T-cell (primary cell): ENCODE data around the gene VASP. TPM values are rescaled to one million over a fixed set of nuclear protein-coding genes. Genes with fewer than 3 reads are reported as not detected.

ENCODE experiments used
- ATAC-seq, 4 experiments: fragments of 200-7000 bp in 3 of 4; fragments of 150-1000 bp in 1 of 4; cut with Tn5 transposase; replicated peaks in 1 of 4; 1 replicate in 3 of 4; 2 replicates in 1 of 4; pipeline ENCODE4 v1.10.0; 2021; ENCODE audit warnings: moderate library complexity in 3 of 4, mild to moderate bottlenecking in 2 of 4, moderate number of reproducible peaks in 1 of 4
- CTCF ChIA-PET, 2 donors: fragments of 300-600 bp; sonication (Branson Sonifier 250); formaldehyde crosslinking; loops; one replicate each; lab custom pipeline; 2022; ENCODE audit warnings: antibody characterized with exemption in 2 of 2; lab: Charles Lee
- POLR2A ChIA-PET, 2 donors: fragments of 300-600 bp; sonication (Branson Sonifier 250); formaldehyde crosslinking; loops; one replicate each; lab custom pipeline; 2022; ENCODE audit warnings: antibody characterized with exemption in 2 of 2; lab: Charles Lee
- DNase-seq, 35 experiments: peaks; one replicate each; pipeline versions ENCODE4 v3.0.0 to v3.0.0-alpha.2; 2013 to 2023
- H3K27ac ChIP-seq: one replicate; pipeline ENCODE4 v1.5.1; 2013; ENCODE audit warnings: low read length
- H3K27me3 ChIP-seq, 2 experiments: replicated peaks in 1 of 2; 1 replicate in 1 of 2; 2 replicates in 1 of 2; pipeline versions ENCODE4 v1.6.1 to v1.7.0; 2013; ENCODE audit warnings: low read length in 1 of 2, mixed read lengths in 1 of 2; ENCODE audit not compliant: control insufficient read depth in 2 of 2, insufficient read depth in 2 of 2; ENCODE audit errors: extremely low read depth in 1 of 2
- H3K36me3 ChIP-seq, 2 donors: 1 replicate in 1 of 2; 2 replicates in 1 of 2; pipeline versions ENCODE4 v1.6.1 to v1.7.0; 2013; ENCODE audit warnings: low read length in 1 of 2; ENCODE audit not compliant: control insufficient read depth in 2 of 2, insufficient read depth in 1 of 2; ENCODE audit errors: extremely low read depth in 1 of 2
- H3K4me1 ChIP-seq, 2 experiments: 1 replicate in 1 of 2; 2 replicates in 1 of 2; pipeline versions ENCODE4 v1.6.1 to v1.7.0; 2013; ENCODE audit warnings: low read length in 2 of 2, mixed read lengths in 1 of 2; ENCODE audit not compliant: insufficient read depth in 2 of 2, control insufficient read depth in 1 of 2; ENCODE audit errors: extremely low read depth in 1 of 2
- H3K4me3 ChIP-seq, 2 donors: 1 replicate in 1 of 2; 2 replicates in 1 of 2; pipeline versions ENCODE4 v1.5.1 to v1.7.0; 2013; ENCODE audit warnings: mild to moderate bottlenecking in 2 of 2, low read length in 1 of 2, moderate library complexity in 1 of 2; ENCODE audit not compliant: control insufficient read depth in 1 of 2; ENCODE audit errors: extremely low read depth in 1 of 2
- H3K9me3 ChIP-seq: 2 replicates; pipeline ENCODE4 v1.7.0; 2013
- H3K27ac Mint-ChIP-seq, 2 donors: one replicate each; pipeline ENCODE4 v1.8.0; 2020 to 2021; ENCODE audit warnings: mild to moderate bottlenecking in 2 of 2, mixed read lengths in 2 of 2
- H3K27me3 Mint-ChIP-seq, 2 donors: one replicate each; pipeline ENCODE4 v1.8.0; 2021 to 2022; ENCODE audit warnings: mixed read lengths in 2 of 2
- H3K36me3 Mint-ChIP-seq: one replicate; pipeline ENCODE4 v1.8.0; 2021; ENCODE audit warnings: mixed read lengths
- H3K4me1 Mint-ChIP-seq, 3 donors: one replicate each; pipeline ENCODE4 v1.8.0; 2020 to 2022; ENCODE audit warnings: mixed read lengths in 3 of 3, mild to moderate bottlenecking in 1 of 3
- H3K4me3 Mint-ChIP-seq, 3 donors: one replicate each; pipeline ENCODE4 v1.8.0; 2020 to 2022; ENCODE audit warnings: mild to moderate bottlenecking in 3 of 3, mixed read lengths in 3 of 3, moderate library complexity in 3 of 3
- H3K9me3 Mint-ChIP-seq, 3 donors: one replicate each; pipeline ENCODE4 v1.8.0; 2020 to 2022; ENCODE audit warnings: mixed read lengths in 3 of 3
- WGBS: methylation state at CpG from one replicate; pipeline ENCODE4 v1.1.5; 2013; ENCODE audit warnings: missing lambda C conversion rate; ENCODE audit not compliant: insufficient coverage; 5-methylcytosine and 5-hydroxymethylcytosine counted together
- total RNA-seq, 35 experiments: library from RNA in 6 of 35; stranded (reverse) in 6 of 35; fragments of 120-200 nt in 1 of 35; gene quantifications; one replicate each; pipeline versions ENCODE4 v1.2.1 to v1.2.4 and lab custom pipeline; 2013 to 2026

The VASP gene
- total RNA-seq, 5 donors from 2014 or later (not counting 1 experiment from before 2014, with no cell fraction given): 77.4 to 113 (median 101) TPM

GRCh38 chr19:45542234-45542668 is 35.0 kb downstream of the VASP start:
- Histone ChIP-seq H3K4me3 (no peak overlapping the region), H3K36me3 (no peaks in the 10 kb centered on the region), H3K27ac (no peak overlapping the region), H3K27me3 (no peaks in the 10 kb centered on the region), H3K9me3 (no peaks in the 10 kb centered on the region), H3K4me1 (no peaks in the 10 kb centered on the region)
- 75% methylated on average over 2 of the region's 7 CpGs for WGBS
- no peak for DNase-seq
- ChIA-PET CTCF (no interaction called here), POLR2A (no interaction called here)
- no peaks in the 10 kb centered on the region for H3K27me3 Mint-ChIP-seq
- peaks cover 0 to 2% (median 0%) of the 10 kb centered on the region in 3 donors for H3K4me1 Mint-ChIP-seq
- ATAC-seq: no peak
- H3K9me3 Mint-ChIP-seq: peaks cover 0 to 2% (median 0%) of the 10 kb centered on the region in 3 donors
- H3K27ac Mint-ChIP-seq: no peak overlapping the region
- no peaks in the 10 kb centered on the region for H3K36me3 Mint-ChIP-seq
- H3K4me3 Mint-ChIP-seq: no peak overlapping the region

DNA sequence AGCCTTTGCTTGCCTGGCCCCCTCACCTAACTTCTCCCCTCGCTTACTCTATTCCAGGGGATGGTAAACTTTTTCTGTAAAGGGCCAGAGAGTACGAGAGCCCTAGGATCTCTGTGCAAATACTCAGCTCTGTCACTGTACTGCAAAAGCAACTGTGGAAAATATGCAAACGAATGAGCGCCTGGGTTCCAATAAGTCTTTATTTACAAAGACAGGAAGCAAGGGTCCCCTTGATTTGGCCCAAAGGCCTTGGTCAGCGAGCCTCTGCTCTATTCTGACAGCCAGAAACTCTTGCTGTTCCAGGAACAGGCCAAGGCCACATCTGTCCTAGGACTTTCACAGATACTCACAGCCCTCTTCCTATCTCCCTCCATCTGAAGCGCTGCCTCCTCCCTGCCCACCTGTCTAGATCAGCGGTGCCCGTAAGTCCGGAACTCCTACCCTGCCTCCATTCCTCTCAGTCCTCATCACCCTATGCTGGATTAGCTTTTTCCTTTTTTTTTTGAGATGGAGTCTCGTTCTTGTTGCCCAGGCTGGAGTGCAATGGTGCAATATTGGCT is 40.0 kb downstream of the VASP start:
- no peak for DNase-seq
- Histone ChIP-seq H3K27me3 (no peaks in the 10 kb centered on the region), H3K4me1 (no peaks in the 10 kb centered on the region), H3K4me3 (no peak overlapping the region), H3K27ac (no peak overlapping the region), H3K9me3 (no peaks in the 10 kb centered on the region), H3K36me3 (peaks cover 2 to 5% of the 10 kb centered on the region in 2 donors)
- H3K4me3 Mint-ChIP-seq: no peak overlapping the region
- H3K9me3 Mint-ChIP-seq: no peaks in the 10 kb centered on the region
- peaks cover 0 to 2% (median 0%) of the 10 kb centered on the region in 3 donors for H3K4me1 Mint-ChIP-seq
- peaks cover 6% of the 10 kb centered on the region for H3K36me3 Mint-ChIP-seq
- CTCF ChIA-PET: no interaction called here
- ATAC-seq: no peak
- no peaks in the 10 kb centered on the region for H3K27me3 Mint-ChIP-seq
- 74% methylated on average over 5 of the region's 10 CpGs for WGBS
- H3K27ac Mint-ChIP-seq: no peak overlapping the region
- POLR2A ChIA-PET: interaction anchor here in 1 of 2 donors (0.5 kb wide), 1 partner anchor 11 kb away, joined by 4 read pairs; no protein-coding TSS in a partner anchor

DNA sequence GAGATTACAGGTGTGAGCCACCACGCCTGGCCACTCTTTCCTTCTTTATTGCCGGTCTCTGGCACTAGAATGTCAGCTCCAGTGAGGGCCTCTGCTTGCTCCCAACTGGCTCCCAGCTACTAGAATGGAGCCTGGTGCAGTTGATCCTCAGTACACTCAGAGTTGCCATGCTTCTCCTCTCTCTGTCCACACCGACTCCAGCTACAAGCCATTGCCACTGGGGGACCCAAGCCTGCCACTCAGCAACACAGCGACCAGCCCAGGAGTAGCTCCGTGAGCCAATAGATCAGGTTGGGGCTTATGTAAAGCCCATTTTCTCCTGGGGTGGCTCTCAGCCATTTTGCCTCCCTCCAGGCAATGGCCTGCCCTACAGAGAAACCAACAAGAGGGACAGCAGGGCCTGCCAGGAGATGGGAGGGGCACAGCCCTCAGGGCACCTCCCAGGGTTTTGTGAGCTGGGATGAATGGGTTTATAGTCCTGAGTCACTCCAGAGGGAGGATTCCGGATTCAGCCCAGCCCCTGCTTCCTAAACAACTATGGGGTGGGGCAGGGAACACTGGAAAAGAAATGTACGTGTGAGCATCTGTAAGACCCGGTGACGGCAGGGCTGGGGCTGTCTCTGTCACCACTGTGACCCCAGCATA is 40.8 kb downstream of the VASP start:
- ATAC-seq: no peak
- H3K27ac ChIP-seq: no peak overlapping the region
- 86% methylated on average over 4 of the region's 9 CpGs for WGBS
- H3K9me3 Mint-ChIP-seq: no peaks in the 10 kb centered on the region
- no peaks in the 10 kb centered on the region for H3K27me3 Mint-ChIP-seq
- H3K4me3 ChIP-seq: no peak overlapping the region
- H3K27me3 ChIP-seq: no peaks in the 10 kb centered on the region
- peaks cover 0 to 2% (median 0%) of the 10 kb centered on the region in 3 donors for H3K4me1 Mint-ChIP-seq
- POLR2A ChIA-PET: interaction anchor here in 1 of 2 donors (0.5 kb wide), 1 partner anchor 10 kb away, joined by 4 read pairs; no protein-coding TSS in a partner anchor
- no peak overlapping the region for H3K4me3 Mint-ChIP-seq
- DNase-seq: no peak
- CTCF ChIA-PET: interaction anchor here (0.5 to 1.8 kb wide), 2 partner anchors 10 to 173 kb away, joined by 3 to 4 read pairs; no protein-coding TSS in a partner anchor
- H3K36me3 Mint-ChIP-seq: peaks cover 9% of the 10 kb centered on the region
- no peaks in the 10 kb centered on the region for H3K4me1 ChIP-seq
- H3K27ac Mint-ChIP-seq: no peak overlapping the region
- H3K9me3 ChIP-seq: no peaks in the 10 kb centered on the region
- H3K36me3 ChIP-seq: peaks cover 5 to 8% of the 10 kb centered on the region in 2 donors

- DNase-seq (no peak), ATAC-seq (no peak)
- peaks cover 11% of the 10 kb centered on the region for H3K36me3 Mint-ChIP-seq
- Histone ChIP-seq H3K9me3 (no peaks in the 10 kb centered on the region), H3K27me3 (no peaks in the 10 kb centered on the region), H3K4me3 (no peak overlapping the region), H3K4me1 (peaks cover 0 to 10% of the 10 kb centered on the region in 2 experiments), H3K27ac (no peak overlapping the region), H3K36me3 (peaks cover 10 to 12% of the 10 kb centered on the region in 2 donors)
- H3K4me3 Mint-ChIP-seq: no peak overlapping the region
- H3K9me3 Mint-ChIP-seq: no peaks in the 10 kb centered on the region
- H3K27ac Mint-ChIP-seq: no peak overlapping the region
- WGBS: 98% methylated on average over 30 of the region's 34 CpGs
- CTCF ChIA-PET: no interaction called here
- H3K4me1 Mint-ChIP-seq: peaks cover 5 to 11% (median 9%) of the 10 kb centered on the region in 3 donors
- H3K27me3 Mint-ChIP-seq: no peaks in the 10 kb centered on the region
- POLR2A ChIA-PET: no interaction called here
Measured at GRCh38 chr19:45553464-45553863, 46.2 kb downstream of the VASP start.

DNA sequence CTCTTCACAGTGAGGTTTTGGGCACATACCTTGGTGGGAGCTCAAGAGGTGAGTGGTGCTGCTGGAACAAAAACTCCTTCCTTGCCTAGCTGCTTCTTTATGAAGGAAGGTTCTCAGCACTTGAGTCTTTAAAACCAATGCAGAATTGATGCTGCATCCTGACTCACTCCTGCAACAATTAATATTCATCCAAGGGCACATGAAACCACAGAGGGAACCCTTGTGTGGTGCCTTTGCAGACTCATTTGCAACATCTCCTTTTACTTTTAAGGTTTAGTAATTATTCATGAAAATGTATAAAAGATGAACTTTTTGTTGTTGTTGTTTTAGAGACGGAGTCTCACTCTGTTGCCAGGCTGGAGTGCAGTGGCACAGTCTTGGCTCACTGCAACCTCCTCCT is 47.2 kb downstream of the VASP start:
- no peak for DNase-seq
- Histone ChIP-seq H3K4me3 (no peak overlapping the region), H3K36me3 (peaks cover 10 to 12% of the 10 kb centered on the region in 2 donors), H3K27ac (no peak overlapping the region), H3K4me1 (peaks cover 2 to 15% of the 10 kb centered on the region in 2 experiments), H3K27me3 (no peaks in the 10 kb centered on the region), H3K9me3 (no peaks in the 10 kb centered on the region)
- Mint-ChIP-seq H3K36me3 (peaks cover 11% of the 10 kb centered on the region), H3K27ac (no peak overlapping the region), H3K4me1 (peaks cover 10 to 21% (median 15%) of the 10 kb centered on the region in 3 donors), H3K27me3 (no peaks in the 10 kb centered on the region), H3K4me3 (no peak overlapping the region), H3K9me3 (no peaks in the 10 kb centered on the region)
- CTCF ChIA-PET: interaction anchor here in 1 of 2 donors (0.6 kb wide), 1 partner anchor 27 kb away, joined by 3 read pairs; no protein-coding TSS in a partner anchor
- POLR2A ChIA-PET: no interaction called here
- WGBS: no CpG with 5 or more reads among the region's 1 CpG
- ATAC-seq: no peak

- Histone ChIP-seq H3K27ac (no peak overlapping the region), H3K27me3 (no peaks in the 10 kb centered on the region), H3K4me3 (no peak overlapping the region), H3K9me3 (no peaks in the 10 kb centered on the region), H3K36me3 (peaks cover 6 to 10% of the 10 kb centered on the region in 2 donors), H3K4me1 (peaks cover 2 to 30% of the 10 kb centered on the region in 2 experiments)
- ATAC-seq (no peak), DNase-seq (no peak)
- Mint-ChIP-seq H3K4me1 (peaks cover 21 to 43% (median 27%) of the 10 kb centered on the region in 3 donors), H3K9me3 (no peaks in the 10 kb centered on the region), H3K27ac (no peak overlapping the region), H3K4me3 (no peak overlapping the region), H3K27me3 (no peaks in the 10 kb centered on the region), H3K36me3 (peaks cover 5% of the 10 kb centered on the region)
- 94% methylated on average over 5 of the region's 5 CpGs for WGBS
- POLR2A ChIA-PET: interaction anchor here in 1 of 2 donors (0.5 kb wide), 1 partner anchor 1914 kb away, joined by 7 read pairs; no protein-coding TSS in a partner anchor
- CTCF ChIA-PET: interaction anchor here in 1 of 2 donors (0.5 kb wide), 1 partner anchor 67 kb away, joined by 5 read pairs; no protein-coding TSS in a partner anchor
Measured at GRCh38 chr19:45556835-45557234, 49.6 kb downstream of the VASP start.
